Measurements from ENCODE around the gene SRPRA.

Gene SRPRA

GRCh38 chr11:126253265-126253664 is 15.4 kb downstream of the SRPRA start:
- DNase-seq = no peak
- Histone ChIP-seq H3K27me3 (replicated peaks in 2 of 5; ENCODE audit: control insufficient read depth in 4 of 5, insufficient read depth in 5 of 5, low read length in 4 of 5) (no peaks in the 10 kb centered on the region), H3K27ac (ENCODE audit: insufficient read depth in 1 of 2, low read depth in 1 of 2, low read length in 2 of 2, poor library complexity in 1 of 2, severe bottlenecking in 2 of 2) (no peak overlapping the region), H3K36me3 (ENCODE audit: control insufficient read depth in 4 of 4, insufficient read depth in 4 of 4, low read length in 3 of 4) (peaks cover 6 to 46% (median 32%) of the 10 kb centered on the region in 4 experiments), H3K4me3 (ENCODE audit: control insufficient read depth in 1 of 7, extremely low read depth in 1 of 7, insufficient read depth in 4 of 7, low read depth in 2 of 7, low read length in 6 of 7) (no peak overlapping the region), H3K9me3 (ENCODE audit: control extremely low read depth in 1 of 5, control insufficient read depth in 4 of 5, insufficient read depth in 2 of 5, low read depth in 1 of 5, low read length in 4 of 5) (no peaks in the 10 kb centered on the region), H3K4me1 (ENCODE audit: control extremely low read depth in 1 of 4, control insufficient read depth in 4 of 4, insufficient read depth in 4 of 4, low read length in 3 of 4) (no peaks in the 10 kb centered on the region)
- ChIA-PET CTCF (interaction anchor here (2.1 kb wide), 1 partner anchor 12 kb away, joined by 5 read pairs; no protein-coding TSS in a partner anchor), POLR2A (no interaction called here)
- no CpG with 5 or more reads among the region's 4 CpGs for WGBS (ENCODE audit: insufficient coverage)

DNA sequence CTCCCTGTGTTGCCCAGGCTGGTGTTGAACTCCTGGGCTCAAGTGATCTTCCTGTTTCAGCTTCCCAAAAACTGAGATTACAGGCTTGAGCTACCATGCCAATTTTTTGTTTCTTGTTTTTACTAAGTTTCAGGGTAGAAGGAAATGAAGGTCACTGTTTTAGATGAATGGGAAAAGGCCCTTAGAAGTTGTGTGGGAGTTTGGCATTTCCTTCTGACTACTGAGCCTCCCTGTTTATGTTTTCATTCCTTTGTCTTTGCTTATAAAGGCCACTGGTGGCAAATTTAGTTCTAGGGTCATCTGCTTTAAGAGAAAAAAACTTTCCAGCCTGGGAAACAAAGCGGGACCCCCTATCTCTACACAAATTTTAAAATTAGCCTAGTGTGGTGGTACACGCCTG is 22.1 kb downstream of the SRPRA start:
- CTCF ChIA-PET = interaction anchor here (1.5 kb wide), 1 partner anchor 15 kb away, joined by 3 read pairs; no protein-coding TSS in a partner anchor
- Histone ChIP-seq H3K9me3 (ENCODE audit: control extremely low read depth in 1 of 5, control insufficient read depth in 4 of 5, insufficient read depth in 2 of 5, low read depth in 1 of 5, low read length in 4 of 5) (no peaks in the 10 kb centered on the region), H3K27ac (ENCODE audit: insufficient read depth in 1 of 2, low read depth in 1 of 2, low read length in 2 of 2, poor library complexity in 1 of 2, severe bottlenecking in 2 of 2) (no peak overlapping the region), H3K27me3 (replicated peaks in 2 of 5; ENCODE audit: control insufficient read depth in 4 of 5, insufficient read depth in 5 of 5, low read length in 4 of 5) (no peaks in the 10 kb centered on the region), H3K4me1 (ENCODE audit: control extremely low read depth in 1 of 4, control insufficient read depth in 4 of 4, insufficient read depth in 4 of 4, low read length in 3 of 4) (no peaks in the 10 kb centered on the region), H3K4me3 (ENCODE audit: control insufficient read depth in 1 of 7, extremely low read depth in 1 of 7, insufficient read depth in 4 of 7, low read depth in 2 of 7, low read length in 6 of 7) (no peak overlapping the region), H3K36me3 (ENCODE audit: control insufficient read depth in 4 of 4, insufficient read depth in 4 of 4, low read length in 3 of 4) (peaks cover 11 to 29% (median 22%) of the 10 kb centered on the region in 4 experiments)
- no peak for DNase-seq
- 93% methylated on average over 2 of the region's 2 CpGs for WGBS (ENCODE audit: insufficient coverage)
- POLR2A ChIA-PET = no interaction called here

- Histone ChIP-seq H3K27me3 (replicated peaks in 2 of 5; ENCODE audit: control insufficient read depth in 4 of 5, insufficient read depth in 5 of 5, low read length in 4 of 5) (no peaks in the 10 kb centered on the region), H3K4me3 (ENCODE audit: control insufficient read depth in 1 of 7, extremely low read depth in 1 of 7, insufficient read depth in 4 of 7, low read depth in 2 of 7, low read length in 6 of 7) (no peak overlapping the region), H3K4me1 (ENCODE audit: control extremely low read depth in 1 of 4, control insufficient read depth in 4 of 4, insufficient read depth in 4 of 4, low read length in 3 of 4) (peaks cover 0 to 15% (median 5%) of the 10 kb centered on the region in 4 experiments), H3K36me3 (ENCODE audit: control insufficient read depth in 4 of 4, insufficient read depth in 4 of 4, low read length in 3 of 4) (peaks cover 8 to 13% (median 13%) of the 10 kb centered on the region in 4 experiments), H3K27ac (ENCODE audit: insufficient read depth in 1 of 2, low read depth in 1 of 2, low read length in 2 of 2, poor library complexity in 1 of 2, severe bottlenecking in 2 of 2) (no peak overlapping the region), H3K9me3 (ENCODE audit: control extremely low read depth in 1 of 5, control insufficient read depth in 4 of 5, insufficient read depth in 2 of 5, low read depth in 1 of 5, low read length in 4 of 5) (peaks cover 0 to 2% (median 0%) of the 10 kb centered on the region in 5 experiments)
- no peak for DNase-seq
- 100% methylated on average over 2 of the region's 4 CpGs for WGBS (ENCODE audit: insufficient coverage)
- POLR2A ChIA-PET = no interaction called here
- CTCF ChIA-PET = no interaction called here
These were observed 35.3 kb downstream of the SRPRA start for GRCh38 chr11:126233391-126233790.

DNA sequence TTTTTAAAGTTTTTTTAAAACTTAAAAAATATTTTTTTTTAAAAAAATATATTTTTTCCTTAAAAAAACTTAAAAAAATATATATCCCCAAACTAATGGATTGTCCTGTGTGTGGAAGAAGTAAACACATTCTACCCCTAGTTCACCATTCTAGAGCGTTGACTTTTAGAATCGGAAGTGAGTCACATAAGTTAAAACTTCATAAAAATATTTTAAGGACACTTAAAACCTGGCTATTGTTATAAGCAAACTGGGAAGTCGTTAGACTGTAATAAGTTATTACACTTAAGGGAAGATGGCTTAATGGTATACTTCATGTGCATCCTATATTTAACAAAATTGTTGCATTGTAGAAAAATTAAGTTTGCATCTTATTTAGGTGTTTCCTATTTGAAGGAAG is 36.0 kb downstream of the SRPRA start:
- ChIA-PET CTCF (no interaction called here), POLR2A (no interaction called here)
- no peak for DNase-seq
- no peak overlapping the region for H3K4me3 ChIP-seq (ENCODE audit: control insufficient read depth in 1 of 7, extremely low read depth in 1 of 7, insufficient read depth in 4 of 7, low read depth in 2 of 7, low read length in 6 of 7)
- peaks cover 0 to 15% (median 5%) of the 10 kb centered on the region in 4 experiments for H3K4me1 ChIP-seq (ENCODE audit: control extremely low read depth in 1 of 4, control insufficient read depth in 4 of 4, insufficient read depth in 4 of 4, low read length in 3 of 4)
- H3K36me3 ChIP-seq (ENCODE audit: control insufficient read depth in 4 of 4, insufficient read depth in 4 of 4, low read length in 3 of 4) = peaks cover 8 to 13% (median 10%) of the 10 kb centered on the region in 4 experiments
- no CpG with 5 or more reads among the region's 3 CpGs for WGBS (ENCODE audit: insufficient coverage)
- H3K27ac ChIP-seq (ENCODE audit: insufficient read depth in 1 of 2, low read depth in 1 of 2, low read length in 2 of 2, poor library complexity in 1 of 2, severe bottlenecking in 2 of 2) = no peak overlapping the region
- H3K27me3 ChIP-seq (replicated peaks in 2 of 5; ENCODE audit: control insufficient read depth in 4 of 5, insufficient read depth in 5 of 5, low read length in 4 of 5) = no peaks in the 10 kb centered on the region
- peaks cover 0 to 2% (median 0%) of the 10 kb centered on the region in 5 experiments for H3K9me3 ChIP-seq (ENCODE audit: control extremely low read depth in 1 of 5, control insufficient read depth in 4 of 5, insufficient read depth in 2 of 5, low read depth in 1 of 5, low read length in 4 of 5)

GRCh38 chr11:126231725-126232459 is 36.8 kb downstream of the SRPRA start:
- POLR2A ChIA-PET = interaction anchor here (0.6 kb wide), 2 partner anchors 20 to 42 kb away, joined by 3 to 6 read pairs; partner anchors contain the start of gene FAM118B
- H3K9me3 ChIP-seq (ENCODE audit: control extremely low read depth in 1 of 5, control insufficient read depth in 4 of 5, insufficient read depth in 2 of 5, low read depth in 1 of 5, low read length in 4 of 5) = peaks cover 0 to 2% (median 0%) of the 10 kb centered on the region in 5 experiments
- WGBS (ENCODE audit: insufficient coverage) = 94% methylated on average over 6 of the region's 6 CpGs
- no peak overlapping the region for H3K27ac ChIP-seq (ENCODE audit: insufficient read depth in 1 of 2, low read depth in 1 of 2, low read length in 2 of 2, poor library complexity in 1 of 2, severe bottlenecking in 2 of 2)
- H3K4me1 ChIP-seq (ENCODE audit: control extremely low read depth in 1 of 4, control insufficient read depth in 4 of 4, insufficient read depth in 4 of 4, low read length in 3 of 4) = peaks cover 0 to 15% (median 5%) of the 10 kb centered on the region in 4 experiments
- CTCF ChIA-PET = no interaction called here
- no peak for DNase-seq
- H3K4me3 ChIP-seq (ENCODE audit: control insufficient read depth in 1 of 7, extremely low read depth in 1 of 7, insufficient read depth in 4 of 7, low read depth in 2 of 7, low read length in 6 of 7) = no peak overlapping the region
- H3K27me3 ChIP-seq (replicated peaks in 2 of 5; ENCODE audit: control insufficient read depth in 4 of 5, insufficient read depth in 5 of 5, low read length in 4 of 5) = no peaks in the 10 kb centered on the region
- H3K36me3 ChIP-seq (ENCODE audit: control insufficient read depth in 4 of 4, insufficient read depth in 4 of 4, low read length in 3 of 4) = peaks cover 8 to 13% (median 10%) of the 10 kb centered on the region in 4 experiments

DNA sequence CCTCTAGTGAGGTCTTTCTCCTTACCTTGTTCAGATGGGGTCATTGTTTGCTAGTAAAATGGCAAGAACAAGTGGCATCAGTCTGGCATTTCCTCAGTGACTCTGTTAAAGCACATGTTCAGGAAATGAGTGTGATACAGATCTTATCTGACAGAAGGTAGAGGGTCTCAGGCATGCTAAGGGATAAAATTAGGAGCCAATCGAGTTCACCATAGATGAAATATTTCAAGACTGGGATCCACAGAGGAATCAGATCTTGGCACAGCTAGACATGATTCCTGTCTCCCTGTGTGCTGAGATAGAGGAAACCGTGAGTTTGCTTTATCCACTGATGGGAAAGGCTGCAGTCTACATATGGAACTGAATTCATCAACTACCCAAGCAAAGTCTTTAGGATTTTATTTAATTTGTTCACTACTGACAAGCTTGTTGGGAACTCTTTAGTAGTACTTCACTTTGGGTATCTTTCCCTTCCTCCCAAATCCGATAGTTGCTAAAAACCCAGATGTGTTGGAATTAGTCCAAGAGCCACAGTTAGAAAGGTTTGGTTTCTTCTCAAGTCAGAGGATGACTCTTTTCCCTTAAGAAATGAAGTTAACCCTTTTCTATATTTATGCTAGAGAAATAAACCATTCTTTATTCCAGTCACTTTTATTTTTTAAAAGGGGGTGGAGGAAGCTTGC is 38.7 kb downstream of the SRPRA start:
- Histone ChIP-seq H3K4me1 (ENCODE audit: control extremely low read depth in 1 of 4, control insufficient read depth in 4 of 4, insufficient read depth in 4 of 4, low read length in 3 of 4) (peaks cover 0 to 15% (median 5%) of the 10 kb centered on the region in 4 experiments), H3K27me3 (replicated peaks in 2 of 5; ENCODE audit: control insufficient read depth in 4 of 5, insufficient read depth in 5 of 5, low read length in 4 of 5) (no peaks in the 10 kb centered on the region), H3K4me3 (ENCODE audit: control insufficient read depth in 1 of 7, extremely low read depth in 1 of 7, insufficient read depth in 4 of 7, low read depth in 2 of 7, low read length in 6 of 7) (no peak overlapping the region), H3K9me3 (ENCODE audit: control extremely low read depth in 1 of 5, control insufficient read depth in 4 of 5, insufficient read depth in 2 of 5, low read depth in 1 of 5, low read length in 4 of 5) (no peaks in the 10 kb centered on the region), H3K36me3 (ENCODE audit: control insufficient read depth in 4 of 4, insufficient read depth in 4 of 4, low read length in 3 of 4) (peaks cover 0 to 6% (median 5%) of the 10 kb centered on the region in 4 experiments), H3K27ac (ENCODE audit: insufficient read depth in 1 of 2, low read depth in 1 of 2, low read length in 2 of 2, poor library complexity in 1 of 2, severe bottlenecking in 2 of 2) (no peak overlapping the region)
- WGBS (ENCODE audit: insufficient coverage) = 40% methylated on average over 2 of the region's 3 CpGs
- ChIA-PET CTCF (interaction anchor here (1.0 to 2.4 kb wide), 2 partner anchors 10 to 12 kb away, joined by 3 to 7 read pairs; no protein-coding TSS in a partner anchor), POLR2A (no interaction called here)
- no peak for DNase-seq

Measured in common myeloid progenitor, CD34-positive (primary cell).